ENCODE measurements around the gene TULP4. TPM values are rescaled to one million over a fixed set of nuclear protein-coding genes. Genes with fewer than 3 reads are reported as not detected.
"Not testable (repeated sequence)": the region's sequence is repeated elsewhere in the genome, so short reads cannot be mapped to it uniquely, and the experiment has no call there.

Gene TULP4
- total RNA-seq, 1 donor from 2014 or later = 18.5 TPM

GRCh38 chr6:158524311-158524710 lies 212.0 kb downstream of the TULP4 start:
- TF ChIP-seq, protein P1, sequence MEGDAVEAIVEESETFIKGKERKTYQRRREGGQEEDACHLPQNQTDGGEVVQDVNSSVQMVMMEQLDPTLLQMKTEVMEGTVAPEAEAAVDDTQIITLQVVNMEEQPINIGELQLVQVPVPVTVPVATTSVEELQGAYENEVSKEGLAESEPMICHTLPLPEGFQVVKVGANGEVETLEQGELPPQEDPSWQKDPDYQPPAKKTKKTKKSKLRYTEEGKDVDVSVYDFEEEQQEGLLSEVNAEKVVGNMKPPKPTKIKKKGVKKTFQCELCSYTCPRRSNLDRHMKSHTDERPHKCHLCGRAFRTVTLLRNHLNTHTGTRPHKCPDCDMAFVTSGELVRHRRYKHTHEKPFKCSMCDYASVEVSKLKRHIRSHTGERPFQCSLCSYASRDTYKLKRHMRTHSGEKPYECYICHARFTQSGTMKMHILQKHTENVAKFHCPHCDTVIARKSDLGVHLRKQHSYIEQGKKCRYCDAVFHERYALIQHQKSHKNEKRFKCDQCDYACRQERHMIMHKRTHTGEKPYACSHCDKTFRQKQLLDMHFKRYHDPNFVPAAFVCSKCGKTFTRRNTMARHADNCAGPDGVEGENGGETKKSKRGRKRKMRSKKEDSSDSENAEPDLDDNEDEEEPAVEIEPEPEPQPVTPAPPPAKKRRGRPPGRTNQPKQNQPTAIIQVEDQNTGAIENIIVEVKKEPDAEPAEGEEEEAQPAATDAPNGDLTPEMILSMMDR (IDR thresholded peaks at IDR 0.05) = no peak
- Histone ChIP-seq H3K9me3 (peaks cover 6 to 8% of the 10 kb centered on the region in 2 donors), H3K27me3 (no peaks in the 10 kb centered on the region), H3K36me3 (no peaks in the 10 kb centered on the region), H3K4me1 (no peaks in the 10 kb centered on the region), H3K27ac (no peak overlapping the region), H3K4me3 (no peak overlapping the region)
- intact Hi-C loops (cut with DNase I) = no loop called here
- no peak for DNase-seq (ENCODE audit: low spot score in 2 of 2)

- DNase-seq (ENCODE audit: low spot score in 2 of 2); H3K27me3 ChIP-seq; H3K4me1 ChIP-seq; H3K36me3 ChIP-seq; intact Hi-C loops (cut with DNase I); H3K9me3 ChIP-seq; H3K4me3 ChIP-seq; H3K27ac ChIP-seq: not testable (repeated sequence)
Observed at GRCh38 chr6:158527858-158528257, 215.6 kb downstream of the TULP4 start.

DNA sequence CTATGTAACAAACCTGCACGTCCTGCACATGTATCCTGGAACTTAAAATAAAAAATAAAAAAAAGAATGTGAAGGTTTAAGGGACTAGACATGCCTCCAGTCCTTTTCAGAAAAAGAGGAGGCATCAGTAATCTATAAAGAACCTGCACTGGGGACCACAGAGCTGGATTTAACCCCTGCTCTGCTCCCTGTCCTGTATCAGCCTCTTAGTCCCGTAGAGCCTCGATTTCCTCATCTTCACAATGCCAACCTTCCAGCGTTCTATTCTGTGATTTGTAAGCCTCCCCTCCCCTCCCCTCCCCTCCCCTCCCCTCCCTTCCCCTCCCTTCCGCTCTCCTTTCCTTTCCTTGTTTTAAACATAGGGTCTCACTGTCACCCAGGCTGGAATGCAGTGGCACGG lies 216.6 kb downstream of the TULP4 start:
- no peak overlapping the region for H3K27ac ChIP-seq
- H3K4me3 ChIP-seq = no peak overlapping the region
- DNase-seq (ENCODE audit: low spot score in 2 of 2) = no peak
- H3K4me1 ChIP-seq = no peaks in the 10 kb centered on the region
- intact Hi-C loops (cut with DNase I) = no loop called here
- no peaks in the 10 kb centered on the region for H3K36me3 ChIP-seq
- TF ChIP-seq, protein P1 (IDR thresholded peaks at IDR 0.05) = no peak
- no peaks in the 10 kb centered on the region for H3K27me3 ChIP-seq
- peaks cover 6 to 8% of the 10 kb centered on the region in 2 donors for H3K9me3 ChIP-seq

DNA sequence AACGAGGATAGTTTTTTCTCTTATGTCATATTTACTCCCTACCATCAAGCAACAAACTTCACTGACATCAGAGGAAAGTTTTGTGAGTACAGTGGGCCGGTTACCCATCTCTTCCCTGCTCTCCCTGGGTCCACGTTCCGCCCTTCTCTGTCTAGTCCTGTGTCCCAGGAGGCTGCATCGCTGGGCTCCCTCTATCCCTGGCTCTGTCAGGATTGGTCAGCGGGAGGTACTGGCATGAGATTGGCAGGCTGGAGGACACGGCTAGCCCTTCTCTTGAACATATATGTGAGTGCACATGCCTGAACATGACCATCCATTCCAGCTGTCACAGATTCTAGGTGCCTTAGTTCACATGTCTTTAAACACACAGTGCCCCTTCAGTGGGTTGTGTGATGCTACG lies 217.4 kb downstream of the TULP4 start:
- intact Hi-C loops (cut with DNase I) = no loop called here

DNA sequence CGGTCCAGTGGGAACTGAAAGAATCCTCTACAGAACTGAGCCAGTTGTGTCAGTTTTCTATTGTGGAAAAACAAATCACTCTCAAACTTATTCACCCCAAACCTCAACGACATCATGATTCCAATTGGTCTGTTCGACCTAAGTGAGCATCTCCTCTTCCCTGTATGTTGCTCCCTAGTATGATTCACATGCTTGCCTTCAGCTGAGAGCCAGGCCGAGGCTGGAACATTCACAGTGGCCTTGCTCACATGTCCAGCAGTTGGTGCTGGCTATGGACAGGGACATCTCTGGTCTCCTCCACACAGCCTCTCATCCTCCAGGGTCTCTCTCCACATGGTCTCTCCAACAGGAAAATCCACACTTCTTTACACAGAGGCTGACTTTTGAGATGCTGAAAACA lies 219.3 kb downstream of the TULP4 start:
- peaks cover 3 to 4% of the 10 kb centered on the region in 2 donors for H3K4me1 ChIP-seq
- DNase-seq (ENCODE audit: low spot score in 2 of 2) = no peak
- no peaks in the 10 kb centered on the region for H3K36me3 ChIP-seq
- no peak overlapping the region for H3K4me3 ChIP-seq
- H3K27ac ChIP-seq = no peak overlapping the region
- TF ChIP-seq, protein P1 (IDR thresholded peaks at IDR 0.05) = no peak
- intact Hi-C loops (cut with DNase I) = no loop called here
- peaks cover 4% of the 10 kb centered on the region for H3K27me3 ChIP-seq
- H3K9me3 ChIP-seq = peaks cover 5 to 8% of the 10 kb centered on the region in 2 donors

More for the DNA sequence above, 217.4 kb downstream of the TULP4 start:
- no peaks in the 10 kb centered on the region for H3K4me1 ChIP-seq
- TF ChIP-seq, protein P1 (IDR thresholded peaks at IDR 0.05) = no peak
- H3K4me3 ChIP-seq = no peak overlapping the region
- no peaks in the 10 kb centered on the region for H3K27me3 ChIP-seq
- no peak overlapping the region for H3K27ac ChIP-seq
- peaks cover 6 to 8% of the 10 kb centered on the region in 2 donors for H3K9me3 ChIP-seq
- H3K36me3 ChIP-seq = no peaks in the 10 kb centered on the region
- DNase-seq (ENCODE audit: low spot score in 2 of 2) = no peak

- H3K9me3 ChIP-seq = peaks cover under 1 to 8% of the 10 kb centered on the region in 2 donors
- H3K27me3 ChIP-seq = peaks cover 6% of the 10 kb centered on the region
- intact Hi-C loops (cut with DNase I) = no loop called here
- peaks cover 4 to 5% of the 10 kb centered on the region in 2 donors for H3K4me1 ChIP-seq
- TF ChIP-seq, protein P1 (IDR thresholded peaks at IDR 0.05) = no peak
- DNase-seq (ENCODE audit: low spot score in 2 of 2) = no peak
- H3K4me3 ChIP-seq = no peak overlapping the region
- no peak overlapping the region for H3K27ac ChIP-seq
- H3K36me3 ChIP-seq = no peaks in the 10 kb centered on the region
Observed at GRCh38 chr6:158531970-158532369, 219.7 kb downstream of the TULP4 start.
